HG03066 (cell line): ENCODE data around the gene DAGLB.
"Not testable (repeated sequence)": the region's sequence is repeated elsewhere in the genome, so short reads cannot be mapped to it uniquely, and the experiment has no call there.

Source experiments
- ATAC-seq: cut with Tn5 transposase; IDR thresholded peaks from one replicate; pipeline ENCODE4 v1.9.1; 2021; ENCODE audit warnings: low read depth; ENCODE audit not compliant: unreplicated experiment

Gene DAGLB

GRCh38 chr7:6379886-6380285 lies 67.9 kb downstream of the DAGLB start:
- ATAC-seq: no peak

GRCh38 chr7:6378556-6378955 lies 69.2 kb downstream of the DAGLB start:
- not testable (repeated sequence) for ATAC-seq

- ATAC-seq: no peak
Measured at GRCh38 chr7:6376820-6377219, 70.9 kb downstream of the DAGLB start.

GRCh38 chr7:6375348-6376101 lies 72.2 kb downstream of the DAGLB start:
- no peak for ATAC-seq

GRCh38 chr7:6367701-6368211 lies 80.0 kb downstream of the DAGLB start:
- no peak for ATAC-seq

GRCh38 chr7:6365451-6365850 lies 82.3 kb downstream of the DAGLB start:
- ATAC-seq: no peak

GRCh38 chr7:6360841-6361240 lies 86.9 kb downstream of the DAGLB start:
- ATAC-seq: no peak

GRCh38 chr7:6359734-6360133 lies 88.0 kb downstream of the DAGLB start:
- no peak for ATAC-seq
